ENCODE measurements around the gene MYOT.
"Not testable (repeated sequence)": the region's sequence is repeated elsewhere in the genome, so short reads cannot be mapped to it uniquely, and the experiment has no call there.

The MYOT gene

GRCh38 chr5:137858954-137859353, 8.7 kb upstream of the MYOT start:
- DNase-seq (ENCODE audit: low read depth in 1 of 2, low spot score in 1 of 2) = no peak
- Histone ChIP-seq H3K27ac (replicated peaks) (no peak overlapping the region), H3K4me3 (replicated peaks; ENCODE audit: insufficient read depth, low read length) (no peak overlapping the region), H3K27me3 (ENCODE audit: insufficient read depth, poor library complexity, severe bottlenecking) (no peaks in the 10 kb centered on the region)
- TF ChIP-seq SPI1 (IDR thresholded peaks at IDR 0.05; ENCODE audit: borderline replicate concordance, low read depth) (no peak), CTCF (IDR thresholded peaks at IDR 0.05; ENCODE audit: insufficient read depth, low read length) (no peak), GABPA (IDR thresholded peaks at IDR 0.05; ENCODE audit: low read depth) (no peak), REST (IDR thresholded peaks at IDR 0.05; ENCODE audit: insufficient replicate concordance, low read depth) (no peak), POLR2AphosphoS5 (IDR thresholded peaks at IDR 0.05; ENCODE audit: low read depth) (no peak)

- TF ChIP-seq POLR2AphosphoS5 (IDR thresholded peaks at IDR 0.05; ENCODE audit: low read depth) (no peak), GABPA (IDR thresholded peaks at IDR 0.05; ENCODE audit: low read depth) (no peak), REST (IDR thresholded peaks at IDR 0.05; ENCODE audit: insufficient replicate concordance, low read depth) (no peak), CTCF (IDR thresholded peaks at IDR 0.05; ENCODE audit: insufficient read depth, low read length) (no peak), SPI1 (IDR thresholded peaks at IDR 0.05; ENCODE audit: borderline replicate concordance, low read depth) (no peak)
- H3K27me3 ChIP-seq (ENCODE audit: insufficient read depth, poor library complexity, severe bottlenecking) = no peaks in the 10 kb centered on the region
- DNase-seq (ENCODE audit: low read depth in 1 of 2, low spot score in 1 of 2) = no peak
- no peak overlapping the region for H3K27ac ChIP-seq (replicated peaks)
- no peak overlapping the region for H3K4me3 ChIP-seq (replicated peaks; ENCODE audit: insufficient read depth, low read length)
Measured at GRCh38 chr5:137862251-137862650, 5.4 kb upstream of the MYOT start.

DNA sequence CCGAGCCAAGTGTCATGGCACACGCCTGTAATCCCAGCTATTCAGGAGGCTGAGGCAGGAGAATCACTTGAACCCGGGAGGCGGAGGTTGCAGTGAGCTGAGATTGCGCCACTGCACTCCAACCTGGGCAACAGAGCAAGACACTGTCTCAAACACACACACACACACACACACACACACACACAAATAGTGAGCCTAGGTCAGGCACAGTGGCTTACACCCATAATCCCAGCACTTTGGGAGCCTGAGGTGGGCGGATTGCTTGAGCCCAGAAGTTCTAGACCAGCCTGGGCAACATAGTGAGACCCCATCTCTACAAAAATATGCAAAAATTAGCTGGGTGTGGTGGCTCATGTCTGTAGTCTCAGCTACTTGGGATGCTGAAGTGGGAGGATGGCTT, 4.0 kb upstream of the MYOT start:
- DNase-seq (ENCODE audit: low read depth in 1 of 2, low spot score in 1 of 2); H3K27me3 ChIP-seq (ENCODE audit: insufficient read depth, poor library complexity, severe bottlenecking); H3K4me3 ChIP-seq (replicated peaks; ENCODE audit: insufficient read depth, low read length); H3K27ac ChIP-seq (replicated peaks): not testable (repeated sequence)

DNA sequence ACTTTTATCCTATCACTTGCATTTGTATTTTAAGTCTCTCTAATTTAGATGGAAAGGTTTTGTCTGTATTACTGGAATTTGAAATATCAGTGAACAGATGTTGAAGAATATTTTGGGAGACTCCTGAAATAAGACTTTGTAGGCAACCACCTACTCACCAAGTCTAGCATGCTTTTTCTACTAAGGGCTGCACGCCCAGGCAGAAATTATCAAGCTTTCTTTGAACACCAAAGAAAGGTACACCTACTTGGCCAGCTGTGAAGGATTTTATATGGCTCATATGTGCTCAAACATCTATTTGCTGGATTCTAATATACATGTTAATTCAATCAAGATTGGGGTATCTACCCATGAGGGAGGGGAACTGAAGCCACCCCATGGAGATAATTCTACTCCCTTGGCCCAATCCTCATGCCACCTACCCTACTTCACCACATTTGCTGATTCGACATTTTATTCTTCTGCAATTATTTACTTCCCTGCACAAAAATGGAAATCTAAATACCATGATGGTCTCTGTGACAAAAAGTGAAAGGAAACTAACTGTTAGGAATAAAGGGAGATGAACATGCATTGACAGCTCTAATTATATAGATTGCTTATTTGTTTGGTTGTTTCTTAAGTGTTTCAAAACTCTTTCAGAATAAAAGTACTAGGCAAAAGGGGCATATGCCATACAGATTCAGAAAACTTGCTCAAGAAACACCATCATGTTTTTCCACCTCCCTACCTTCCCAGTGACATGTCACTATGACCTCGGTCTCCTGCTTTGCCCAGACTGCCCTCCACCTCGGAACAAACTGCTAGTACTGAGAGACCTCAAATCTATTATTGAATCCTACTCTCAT, 895 bp upstream of the MYOT start:
- Histone ChIP-seq H3K27me3 (ENCODE audit: insufficient read depth, poor library complexity, severe bottlenecking) (no peaks in the 10 kb centered on the region), H3K4me3 (replicated peaks; ENCODE audit: insufficient read depth, low read length) (no peak overlapping the region), H3K27ac (replicated peaks) (no peak overlapping the region)
- DNase-seq (ENCODE audit: low read depth in 1 of 2, low spot score in 1 of 2) = no peak
- TF ChIP-seq SPI1 (IDR thresholded peaks at IDR 0.05; ENCODE audit: borderline replicate concordance, low read depth) (no peak), POLR2AphosphoS5 (IDR thresholded peaks at IDR 0.05; ENCODE audit: low read depth) (no peak), CTCF (IDR thresholded peaks at IDR 0.05; ENCODE audit: insufficient read depth, low read length) (no peak), REST (IDR thresholded peaks at IDR 0.05; ENCODE audit: insufficient replicate concordance, low read depth) (no peak), GABPA (IDR thresholded peaks at IDR 0.05; ENCODE audit: low read depth) (no peak)

Data from HL-60 (cell line).